NCI-H2171 treated with DMSO at 0.1 percent for 48 hours (cell line): Measurements from ENCODE around the gene FOXI3.
"Not testable (repeated sequence)": the region's sequence is repeated elsewhere in the genome, so short reads cannot be mapped to it uniquely, and the experiment has no call there.

Experiments used
- DNase-seq: peaks from one replicate; lab custom pipeline; 2025; lab: John Stamatoyannopoulos, UW

The FOXI3 gene

DNA sequence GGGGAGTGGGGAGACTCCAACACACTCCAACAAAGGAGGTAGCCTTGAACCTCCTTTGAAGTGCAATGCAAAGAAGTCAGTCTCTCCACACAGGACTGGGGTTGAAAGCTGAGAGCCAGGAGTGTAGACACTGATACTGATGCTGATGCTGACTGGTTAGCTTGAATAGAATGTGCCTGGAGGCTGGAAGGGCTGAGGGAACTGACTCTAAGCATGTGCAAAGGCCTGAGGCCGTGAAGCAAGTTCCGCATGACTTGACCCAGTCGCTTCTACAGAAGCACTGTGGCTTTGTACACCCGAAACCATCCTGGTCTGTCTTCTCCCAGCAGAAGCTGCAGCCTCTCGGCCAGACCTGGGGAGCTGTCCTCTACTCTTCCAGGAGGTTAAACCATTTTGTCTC is 10.4 kb downstream of the FOXI3 start:
- no peak for DNase-seq

- no peak for DNase-seq
These were observed 15.5 kb downstream of the FOXI3 start for GRCh38 chr2:88437010-88437409.

GRCh38 chr2:88429929-88430328 is 22.6 kb downstream of the FOXI3 start:
- DNase-seq = no peak

DNA sequence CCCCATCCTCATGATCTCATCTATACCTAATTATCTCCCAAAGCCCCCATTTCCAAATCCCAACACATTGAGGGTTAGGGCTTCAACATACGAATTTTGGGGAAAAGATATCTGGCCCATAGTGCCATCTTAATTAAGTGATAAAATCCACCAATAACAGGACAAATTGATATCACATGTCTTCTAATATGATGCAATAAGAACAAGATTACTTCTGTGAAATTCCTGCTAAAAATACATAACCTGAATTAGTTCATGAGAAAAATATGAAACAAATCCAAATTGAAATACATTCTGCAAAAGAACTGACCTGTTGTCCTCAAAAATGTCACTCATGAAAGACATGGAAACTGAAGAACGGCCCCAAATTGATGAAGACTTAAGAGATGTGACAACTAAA is 28.8 kb downstream of the FOXI3 start:
- DNase-seq = no peak

GRCh38 chr2:88419051-88419450 is 33.4 kb downstream of the FOXI3 start:
- not testable (repeated sequence) for DNase-seq

DNA sequence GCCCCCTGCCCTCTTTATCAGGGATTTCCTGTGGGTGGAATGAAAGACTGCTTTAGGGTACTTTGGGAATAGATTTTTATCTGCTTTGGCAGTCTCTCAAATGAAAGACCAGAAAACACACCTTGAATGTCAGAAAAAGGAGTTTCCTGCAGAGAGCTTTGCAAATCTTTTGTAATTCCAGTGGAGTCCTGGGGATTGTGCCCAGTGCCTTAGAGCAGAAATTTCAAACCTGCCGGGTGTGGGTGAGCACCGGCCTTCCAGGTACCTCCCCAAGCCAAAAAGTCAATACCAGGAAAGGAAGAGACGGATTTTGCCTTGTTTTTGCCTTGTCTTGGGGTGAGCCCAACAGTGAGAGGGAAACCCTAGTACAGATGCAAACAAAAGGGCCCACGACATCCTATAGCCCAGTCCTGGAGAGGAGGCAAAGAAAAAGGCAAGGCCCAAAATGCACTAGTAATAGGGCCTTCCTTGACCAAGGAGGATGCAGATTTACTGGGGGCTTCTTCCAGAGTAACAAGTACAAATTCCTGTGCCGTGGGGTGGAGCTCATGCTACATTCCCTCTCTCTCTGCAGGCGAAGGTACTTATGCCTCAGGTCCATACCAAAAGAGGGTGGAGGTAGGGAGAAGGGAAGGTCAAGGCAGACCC is 36.4 kb downstream of the FOXI3 start:
- no peak for DNase-seq

GRCh38 chr2:88408870-88409269 is 43.6 kb downstream of the FOXI3 start:
- not testable (repeated sequence) for DNase-seq

GRCh38 chr2:88400037-88400767 is 52.3 kb downstream of the FOXI3 start:
- DNase-seq = peak; percentile 15

- no peak for DNase-seq
These were observed 54.3 kb downstream of the FOXI3 start for GRCh38 chr2:88398180-88398579.
